Stimulated activated CD8-positive, alpha-beta memory T cell treated with anti-CD3 and anti-CD28 coated beads, Interleukin-2, amount 100 ng/mL, for 48 hours (primary cell): ENCODE measurements around the gene LMTK2.

ENCODE experiments used
- DNase-seq, 2 donors: peaks; one replicate each; pipeline ENCODE4 v3.0.0-alpha.2; 2020; ENCODE audit warnings: low read depth in 2 of 2

The LMTK2 gene

GRCh38 chr7:98203261-98203963 lies 96.8 kb downstream of the LMTK2 start:
- DNase-seq: no peak

- no peak for DNase-seq
Measured at GRCh38 chr7:98203964-98204605, 97.4 kb downstream of the LMTK2 start.

- DNase-seq: no peak
Measured at GRCh38 chr7:98204670-98205069, 98.0 kb downstream of the LMTK2 start.

GRCh38 chr7:98205162-98205845 lies 98.6 kb downstream of the LMTK2 start:
- no peak for DNase-seq

- DNase-seq: no peak
Measured at GRCh38 chr7:98206451-98207330, 100.0 kb downstream of the LMTK2 start.

- DNase-seq: no peak
Measured at GRCh38 chr7:98209166-98209920, 102.7 kb downstream of the LMTK2 start.

GRCh38 chr7:98210513-98211220 lies 104.0 kb downstream of the LMTK2 start:
- DNase-seq: no peak

- no peak for DNase-seq
Measured at GRCh38 chr7:98211221-98211675, 104.6 kb downstream of the LMTK2 start, which contains the start of gene BHLHA15. BHLHA15 (plus strand) TSS chr7:98211439; CDS start chr7:98212310, 871 bp downstream.

GRCh38 chr7:98211676-98212531 lies 105.2 kb downstream of the LMTK2 start:
- DNase-seq: no peak

GRCh38 chr7:98212532-98213041 lies 105.9 kb downstream of the LMTK2 start:
- DNase-seq: no peak

GRCh38 chr7:98213296-98213887 lies 106.7 kb downstream of the LMTK2 start:
- no peak for DNase-seq

- no peak for DNase-seq
Measured at GRCh38 chr7:98213888-98214810, 107.5 kb downstream of the LMTK2 start.

GRCh38 chr7:98214811-98215321 lies 108.2 kb downstream of the LMTK2 start:
- no peak for DNase-seq

- no peak for DNase-seq
Measured at GRCh38 chr7:98215561-98216495, 109.2 kb downstream of the LMTK2 start.

GRCh38 chr7:98216941-98217622 lies 110.4 kb downstream of the LMTK2 start:
- DNase-seq: no peak
